BE2C (cell line): Measurements from ENCODE around the gene DNPEP. TPM values are rescaled to one million over a fixed set of nuclear protein-coding genes. Genes with fewer than 3 reads are reported as not detected.
A peak's percentile ranks its signal among the peaks of the same experiment; 100 is the strongest.

Experiments
- DNase-seq: peaks from one replicate; pipeline ENCODE4 v3.0.0-alpha.2; 2020
- H3K27me3 ChIP-seq: fragments of 250-450 bp; sonication (Bioruptor Pico); 2 replicates; pipeline ENCODE4 v1.5.1; 2020; ENCODE audit warnings: mild to moderate bottlenecking
- H3K36me3 ChIP-seq: fragments of 250-450 bp; sonication (Bioruptor Pico); 2 replicates; pipeline ENCODE4 v1.5.1; 2020; ENCODE audit warnings: mild to moderate bottlenecking
- H3K4me1 ChIP-seq: fragments of 250-450 bp; sonication (Bioruptor Pico); 2 replicates; pipeline ENCODE4 v1.5.1; 2020
- H3K4me3 ChIP-seq: 2 replicates; pipeline ENCODE4 v1.5.1; 2011; ENCODE audit warnings: low read depth, low read length
- H3K9me3 ChIP-seq: fragments of 250-450 bp; sonication (Bioruptor Pico); 2 replicates; pipeline ENCODE4 v1.5.1; 2020
- CTCF ChIP-seq: IDR thresholded peaks from 2 replicates; pipeline ENCODE4 v1.5.1; 2012; ENCODE audit warnings: mild to moderate bottlenecking, low read depth, low read length
- polyA plus RNA-seq: library from polyadenylated mRNA; unstranded; fragments of >200 nt; gene quantifications from one replicate; pipeline ENCODE4 v1.2.1, GENCODE V29; 2012; ENCODE audit warnings: low read depth, missing spikeins; ENCODE audit not compliant: insufficient read length, insufficient read depth

DNPEP gene
- 70.7 TPM for polyA plus RNA-seq

GRCh38 chr2:219387306-219388120 lies at the start of gene DNPEP:
Gene DNPEP, minus strand, starts transcription at chr2:219387912. Its CDS starts 118 bp downstream, at chr2:219387794.
- Histone ChIP-seq H3K27me3 (no peaks in the 10 kb centered on the region), H3K36me3 (peaks cover 9% of the 10 kb centered on the region), H3K4me3 (peak within 1 kb of the TSS; percentile 84), H3K9me3 (no peaks in the 10 kb centered on the region), H3K4me1 (no peaks in the 10 kb centered on the region)
- TF ChIP-seq CTCF = no peak
- peak; percentile 97 for DNase-seq

GRCh38 chr2:219437141-219437540 lies 49.4 kb upstream of the DNPEP start:
- Histone ChIP-seq H3K27me3 (no peaks in the 10 kb centered on the region), H3K36me3 (no peaks in the 10 kb centered on the region), H3K4me3 (no peak overlapping the region), H3K9me3 (no peaks in the 10 kb centered on the region), H3K4me1 (peaks cover 5% of the 10 kb centered on the region)
- no peak for DNase-seq
- no peak for TF ChIP-seq CTCF

DNA sequence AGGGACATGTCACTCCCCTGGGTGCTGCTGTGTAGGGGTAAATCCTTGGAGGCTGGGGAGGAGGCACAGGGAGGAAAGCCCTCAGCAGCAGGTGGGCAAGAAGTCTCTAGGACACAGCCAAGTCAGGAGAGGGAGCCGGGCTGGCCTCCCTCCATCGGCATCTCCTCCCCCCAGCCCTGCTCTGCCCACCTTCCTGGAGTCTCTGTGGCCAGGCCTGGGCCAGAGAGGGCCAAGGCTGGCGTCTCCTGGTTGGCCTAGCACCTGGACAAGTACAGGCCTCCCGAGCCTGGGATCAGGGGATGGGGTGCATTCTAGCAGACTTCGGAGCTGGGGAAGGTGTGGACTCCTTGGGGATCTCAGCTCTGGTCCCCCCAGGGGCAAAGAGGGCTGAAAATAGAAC lies 48.8 kb upstream of the DNPEP start:
- no peaks in the 10 kb centered on the region for H3K9me3 ChIP-seq
- H3K36me3 ChIP-seq = no peaks in the 10 kb centered on the region
- no peak for TF ChIP-seq CTCF
- no peak for DNase-seq
- no peaks in the 10 kb centered on the region for H3K27me3 ChIP-seq
- H3K4me3 ChIP-seq = no peak overlapping the region
- peaks cover 4% of the 10 kb centered on the region for H3K4me1 ChIP-seq

DNA sequence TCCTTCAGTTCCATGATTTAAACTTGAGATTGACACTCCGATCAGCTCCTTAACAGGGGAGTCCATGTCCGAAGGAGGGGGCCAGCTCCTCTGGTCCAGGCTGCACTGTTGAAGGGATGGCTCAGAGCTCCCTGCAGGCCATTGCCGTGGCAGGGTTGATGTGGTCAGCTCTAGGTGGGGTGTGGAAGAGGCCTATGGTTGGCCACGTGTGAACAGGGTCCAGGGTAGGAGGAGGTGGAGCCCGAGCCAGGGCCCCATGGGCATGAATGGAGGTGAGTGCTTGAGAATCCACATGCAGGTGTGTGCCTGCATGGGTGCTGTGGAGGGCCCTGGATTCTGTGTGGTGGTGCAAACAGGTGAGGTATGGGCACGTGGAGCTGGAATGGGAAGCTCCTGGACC lies 48.0 kb upstream of the DNPEP start:
- DNase-seq = no peak
- TF ChIP-seq CTCF = no peak
- H3K4me3 ChIP-seq = no peak overlapping the region
- H3K36me3 ChIP-seq = no peaks in the 10 kb centered on the region
- H3K27me3 ChIP-seq = no peaks in the 10 kb centered on the region
- H3K4me1 ChIP-seq = peaks cover 6% of the 10 kb centered on the region
- no peaks in the 10 kb centered on the region for H3K9me3 ChIP-seq

GRCh38 chr2:219434718-219435525 lies 47.2 kb upstream of the DNPEP start, which contains the start of gene SPEG:
Gene SPEG, plus strand, starts transcription at chr2:219434843. Its CDS starts 135 bp downstream, at chr2:219434978.
- peaks cover 13% of the 10 kb centered on the region for H3K4me1 ChIP-seq
- H3K9me3 ChIP-seq = no peaks in the 10 kb centered on the region
- DNase-seq = no peak
- no peak within 1 kb of the TSS for H3K4me3 ChIP-seq
- H3K27me3 ChIP-seq = no peaks in the 10 kb centered on the region
- no peak for TF ChIP-seq CTCF
- H3K36me3 ChIP-seq = no peaks in the 10 kb centered on the region

GRCh38 chr2:219434468-219434717 lies 46.7 kb upstream of the DNPEP start:
- DNase-seq = no peak
- no peak for TF ChIP-seq CTCF
- H3K4me3 ChIP-seq = no peak overlapping the region
- H3K9me3 ChIP-seq = no peaks in the 10 kb centered on the region
- H3K27me3 ChIP-seq = no peaks in the 10 kb centered on the region
- H3K4me1 ChIP-seq = peaks cover 13% of the 10 kb centered on the region
- no peaks in the 10 kb centered on the region for H3K36me3 ChIP-seq
